ENCODE data around the gene BMP5. TPM values are rescaled to one million over a fixed set of nuclear protein-coding genes. Genes with fewer than 3 reads are reported as not detected.

Gene BMP5
- total and polyA plus RNA-seq, 9 of the 15 experiments (the other 6 are each of a cell fraction or from before 2014, with no cell fraction given), result not detected

- POLR2A ChIA-PET, result no interaction called here
- Histone ChIP-seq H3K36me3 (ENCODE audit: control insufficient read depth, insufficient read depth, low read length) (no peaks in the 10 kb centered on the region), H3K4me1 (replicated peaks in 1 of 2; ENCODE audit: control insufficient read depth in 2 of 2, insufficient read depth in 2 of 2, low read length in 2 of 2) (no peaks in the 10 kb centered on the region), H3K27me3 (ENCODE audit: control insufficient read depth in 2 of 2, insufficient read depth in 2 of 2, low read length in 2 of 2) (no peaks in the 10 kb centered on the region), H3K9me1 (ENCODE audit: control insufficient read depth, insufficient read depth, low read length) (no peaks in the 10 kb centered on the region), H3K79me2 (ENCODE audit: control insufficient read depth, insufficient read depth, low read length) (no peaks in the 10 kb centered on the region), H3K4me2 (ENCODE audit: insufficient read depth, low read length) (no peak overlapping the region), H3K9me3 (replicated peaks; ENCODE audit: control insufficient read depth, insufficient read depth, low read depth, low read length) (no peaks in the 10 kb centered on the region), H2AFZ (ENCODE audit: low read depth, low read length) (no peak overlapping the region), H4K20me1 (replicated peaks; ENCODE audit: control insufficient read depth, insufficient read depth, low read length) (no peaks in the 10 kb centered on the region), H3K27ac (ENCODE audit: extremely low read depth, low read depth, low read length) (no peak overlapping the region), H3K4me3 (no peak overlapping the region), H3K9ac (ENCODE audit: insufficient read depth in 1 of 2, low read depth in 2 of 2, low read length in 2 of 2) (no peak overlapping the region)
- ATAC-seq (no peak), FAIRE-seq (no peak), DNase-seq (ENCODE audit: extremely low read depth in 1 of 4, low spot score in 3 of 4) (no peak)
- WGBS (ENCODE audit: insufficient coverage, low coverage, missing lambda C conversion rate), result 0% methylated on average over 1 of the region's 1 CpG
- no peak for TF ChIP-seq U2AF2 (optimal IDR thresholded peaks at IDR 0.05; ENCODE audit: low read depth, low read length)
- BruUV-seq (replicated peaks), result no TSS peak
- intact Hi-C loops (cut with micrococcal nuclease), result no loop called here
- in situ Hi-C loops (cut with MboI), result no loop called here
- CTCF ChIA-PET (ENCODE audit: low intra/inter-chr PET ratio), result no interaction called here
Observed at GRCh38 chr6:55726144-55726543, 149.2 kb downstream of the BMP5 start.

- WGBS (ENCODE audit: insufficient coverage, low coverage, missing lambda C conversion rate), result 2% methylated on average over 4 of the region's 4 CpGs
- ATAC-seq (no peak), DNase-seq (ENCODE audit: extremely low read depth in 1 of 4, low spot score in 3 of 4) (no peak), FAIRE-seq (no peak)
- Histone ChIP-seq H3K4me3 (no peak overlapping the region), H3K9ac (ENCODE audit: insufficient read depth in 1 of 2, low read depth in 2 of 2, low read length in 2 of 2) (no peak overlapping the region), H3K36me3 (ENCODE audit: control insufficient read depth, insufficient read depth, low read length) (no peaks in the 10 kb centered on the region), H3K27me3 (ENCODE audit: control insufficient read depth in 2 of 2, insufficient read depth in 2 of 2, low read length in 2 of 2) (no peaks in the 10 kb centered on the region), H3K9me3 (replicated peaks; ENCODE audit: control insufficient read depth, insufficient read depth, low read depth, low read length) (no peaks in the 10 kb centered on the region), H4K20me1 (replicated peaks; ENCODE audit: control insufficient read depth, insufficient read depth, low read length) (no peaks in the 10 kb centered on the region), H2AFZ (ENCODE audit: low read depth, low read length) (no peak overlapping the region), H3K4me1 (replicated peaks in 1 of 2; ENCODE audit: control insufficient read depth in 2 of 2, insufficient read depth in 2 of 2, low read length in 2 of 2) (no peaks in the 10 kb centered on the region), H3K4me2 (ENCODE audit: insufficient read depth, low read length) (no peak overlapping the region), H3K9me1 (ENCODE audit: control insufficient read depth, insufficient read depth, low read length) (no peaks in the 10 kb centered on the region), H3K27ac (ENCODE audit: extremely low read depth, low read depth, low read length) (no peak overlapping the region), H3K79me2 (ENCODE audit: control insufficient read depth, insufficient read depth, low read length) (no peaks in the 10 kb centered on the region)
- in situ Hi-C loops (cut with MboI), result no loop called here
- intact Hi-C loops (cut with micrococcal nuclease), result no loop called here
- POLR2A ChIA-PET, result no interaction called here
- no TSS peak for BruUV-seq (replicated peaks)
- CTCF ChIA-PET (ENCODE audit: low intra/inter-chr PET ratio), result no interaction called here
- TF ChIP-seq RNF219 (CRISPR knock-in tag; IDR thresholded peaks at IDR 0.05), result no peak
- no peak for TF ChIP-seq NUFIP1 (IDR thresholded peaks at IDR 0.05; ENCODE audit: partially characterized antibody)
- no peak for TF ChIP-seq ZBTB2 (IDR thresholded peaks at IDR 0.05)
- TF ChIP-seq ATF6 (CRISPR knock-in tag; IDR thresholded peaks at IDR 0.05), result no peak
- TF ChIP-seq PYGO2 (tag; IDR thresholded peaks at IDR 0.05), result no peak
- TF ChIP-seq ZNF140 (CRISPR knock-in tag; IDR thresholded peaks at IDR 0.05), result no peak
- TF ChIP-seq COPS2 (conservative IDR thresholded peaks at IDR 0.05), result no peak
- no peak for TF ChIP-seq ZNF12 (CRISPR knock-in tag; IDR thresholded peaks at IDR 0.05)
Observed at GRCh38 chr6:55714831-55715230, 160.6 kb downstream of the BMP5 start.

Measured in K562 (cell line).